Right lobe of liver (tissue), 4 donors: ENCODE data around the gene ERFL.

Source experiments
- CTCF ChIP-seq, 4 donors: fragments of 200-600 bp in 3 of 4; fragments of 450-650 bp in 1 of 4; IDR thresholded peaks; one replicate each; pipeline versions ENCODE4 v1.5.1 to v1.8.0; 2016 to 2022; ENCODE audit warnings: antibody characterized with exemption in 4 of 4, mild to moderate bottlenecking in 2 of 4
- POLR2A ChIP-seq: fragments of 450-650 bp; IDR thresholded peaks from one replicate; pipeline ENCODE4 v1.6.1; 2017; ENCODE audit warnings: antibody characterized with exemption, mild to moderate bottlenecking
- donor health status: DM: no; HTN: no; CAD: no.
- donor health status: DM: no; HTN: no; CAD: no.
- donor health status: DM: no; HTN: yes; CAD: no.

- TF ChIP-seq CTCF (IDR thresholded peaks at IDR 0.05), result no peak
- peak; percentile 65 for TF ChIP-seq POLR2A
Measured at GRCh38 chr19:41882568-41883462, 45.4 kb downstream of the ERFL start, which contains the start of gene ARHGEF1.
